Upper lobe of left lung (tissue), 6 donors: Measurements from ENCODE around the gene FBXW8. TPM values are rescaled to one million over a fixed set of nuclear protein-coding genes. Genes with fewer than 3 reads are reported as not detected.

Experiments
- ATAC-seq, 2 donors: fragments of 200-7000 bp; cut with Tn5 transposase; one replicate each; pipeline ENCODE4 v1.9.1; 2022; ENCODE audit warnings: mild to moderate bottlenecking in 2 of 2, moderate library complexity in 2 of 2; ENCODE audit not compliant: low FRiP score in 2 of 2
- DNase-seq, 2 donors: peaks; one replicate each; pipeline ENCODE4 v3.0.0-alpha.2; 2019 to 2020
- H3K27ac ChIP-seq, 4 donors: fragments of 200-600 bp; sonication (generic); one replicate each; pipeline ENCODE4 v1.5.1; 2016 to 2019
- H3K27me3 ChIP-seq, 4 donors: fragments of 200-600 bp; sonication (generic); one replicate each; pipeline ENCODE4 v1.5.1; 2017 to 2019
- H3K36me3 ChIP-seq, 4 donors: fragments of 200-600 bp; sonication (generic); one replicate each; pipeline ENCODE4 v1.5.1; 2016 to 2019
- H3K4me1 ChIP-seq, 4 donors: fragments of 200-600 bp; sonication (generic); one replicate each; pipeline ENCODE4 v1.5.1; 2018 to 2019
- H3K4me3 ChIP-seq, 4 donors: fragments of 200-600 bp; sonication (generic); one replicate each; pipeline ENCODE4 v1.5.1; 2017 to 2019; ENCODE audit warnings: mild to moderate bottlenecking in 2 of 4, moderate library complexity in 1 of 4
- H3K9me3 ChIP-seq, 4 donors: fragments of 200-600 bp; sonication (generic); one replicate each; pipeline ENCODE4 v1.5.1; 2018 to 2019
- EP300 ChIP-seq, 4 donors: sonication (generic); formaldehyde crosslinking; IDR thresholded peaks; one replicate each; pipeline ENCODE4 v1.5.1; 2017; ENCODE audit warnings: antibody characterized with exemption in 4 of 4, control low read depth in 2 of 4
- POLR2A ChIP-seq, 4 donors: fragments of 450-650 bp; IDR thresholded peaks; one replicate each; pipeline ENCODE4 v1.5.1; 2016 to 2017; ENCODE audit warnings: antibody characterized with exemption in 4 of 4, mild to moderate bottlenecking in 2 of 4
- POLR2AphosphoS5 ChIP-seq, 2 donors: sonication (generic); formaldehyde crosslinking; IDR thresholded peaks; one replicate each; pipeline ENCODE4 v1.5.1; 2017; ENCODE audit warnings: antibody characterized with exemption in 2 of 2
- WGBS, 2 donors: methylation state at CpG; one replicate each; pipeline ENCODE4 v1.1.5; 2017 to 2018; 5-methylcytosine and 5-hydroxymethylcytosine counted together
- total RNA-seq, 6 donors: library from RNA; depleted of rRNA in 4 of 6; stranded (reverse); fragments of >200 nt in 4 of 6; gene quantifications; one replicate each; pipeline versions ENCODE4 v1.1.0 to v1.2.1, GENCODE V29; 2016 to 2021
- TF ChIP-seq, protein P1 (sequence below), 6 experiments: fragments of 450-650 bp in 4 of 6; fragments of 200-600 bp in 2 of 6; sonication (generic) in 2 of 6; IDR thresholded peaks; one replicate each; pipeline ENCODE4 v1.5.1; 2016 to 2019; ENCODE audit warnings: antibody characterized with exemption in 6 of 6
- donor health status: DM: no; HTN: no; CAD: no; lungs with moderate emphysema.
- donor health status: DM: no; HTN: yes; CAD: no; lungs with severe emphysema.

FBXW8 gene
- total RNA-seq, 6 donors from 2014 or later, result 14.7 to 52.4 (median 18.6) TPM

DNA sequence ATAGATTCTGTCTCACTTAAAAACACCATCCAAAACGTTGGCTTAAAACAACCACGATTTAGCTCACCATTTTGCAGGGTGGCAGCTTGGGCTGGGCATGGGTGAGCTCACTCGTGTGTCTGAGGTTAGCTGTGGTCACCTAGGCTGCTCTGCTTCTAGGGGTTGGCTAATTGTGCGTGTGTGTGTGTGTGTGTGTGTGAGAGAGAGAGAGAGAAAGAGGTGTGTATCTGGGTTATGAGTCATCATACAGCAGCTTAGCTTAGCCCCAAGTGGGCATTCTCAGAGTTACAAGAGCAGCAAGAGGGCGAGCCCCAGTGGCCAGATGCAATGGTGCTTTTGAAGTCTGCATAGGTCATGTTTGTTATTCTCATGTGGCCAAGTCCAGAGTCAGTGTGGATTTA is 6.0 kb downstream of the FBXW8 start:
- 63 to 72% methylated on average over 5 of the region's 5 CpGs for WGBS, 2 donors
- TF ChIP-seq EP300 (IDR thresholded peaks at IDR 0.05), result no peak
- TF ChIP-seq POLR2AphosphoS5 (IDR thresholded peaks at IDR 0.05), result peak in 1 of 2 donors; percentile 43
- TF ChIP-seq, protein P1, sequence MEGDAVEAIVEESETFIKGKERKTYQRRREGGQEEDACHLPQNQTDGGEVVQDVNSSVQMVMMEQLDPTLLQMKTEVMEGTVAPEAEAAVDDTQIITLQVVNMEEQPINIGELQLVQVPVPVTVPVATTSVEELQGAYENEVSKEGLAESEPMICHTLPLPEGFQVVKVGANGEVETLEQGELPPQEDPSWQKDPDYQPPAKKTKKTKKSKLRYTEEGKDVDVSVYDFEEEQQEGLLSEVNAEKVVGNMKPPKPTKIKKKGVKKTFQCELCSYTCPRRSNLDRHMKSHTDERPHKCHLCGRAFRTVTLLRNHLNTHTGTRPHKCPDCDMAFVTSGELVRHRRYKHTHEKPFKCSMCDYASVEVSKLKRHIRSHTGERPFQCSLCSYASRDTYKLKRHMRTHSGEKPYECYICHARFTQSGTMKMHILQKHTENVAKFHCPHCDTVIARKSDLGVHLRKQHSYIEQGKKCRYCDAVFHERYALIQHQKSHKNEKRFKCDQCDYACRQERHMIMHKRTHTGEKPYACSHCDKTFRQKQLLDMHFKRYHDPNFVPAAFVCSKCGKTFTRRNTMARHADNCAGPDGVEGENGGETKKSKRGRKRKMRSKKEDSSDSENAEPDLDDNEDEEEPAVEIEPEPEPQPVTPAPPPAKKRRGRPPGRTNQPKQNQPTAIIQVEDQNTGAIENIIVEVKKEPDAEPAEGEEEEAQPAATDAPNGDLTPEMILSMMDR (IDR thresholded peaks at IDR 0.05), result peak in 3 of 6 experiments; percentile 35 to 51 (median 50)
- ATAC-seq (peak; percentile 64 to 89), DNase-seq (peak in 1 of 2 donors; percentile 86)
- H3K36me3 ChIP-seq, result no peaks in the 10 kb centered on the region
- H3K4me1 ChIP-seq, result peaks cover 11 to 44% (median 31%) of the 10 kb centered on the region in 4 donors
- H3K9me3 ChIP-seq, result no peaks in the 10 kb centered on the region
- H3K4me3 ChIP-seq, result no peak overlapping the region
- no peaks in the 10 kb centered on the region for H3K27me3 ChIP-seq
- peak overlapping the region in 2 of 4 donors; percentile 44 to 68 for H3K27ac ChIP-seq

DNA sequence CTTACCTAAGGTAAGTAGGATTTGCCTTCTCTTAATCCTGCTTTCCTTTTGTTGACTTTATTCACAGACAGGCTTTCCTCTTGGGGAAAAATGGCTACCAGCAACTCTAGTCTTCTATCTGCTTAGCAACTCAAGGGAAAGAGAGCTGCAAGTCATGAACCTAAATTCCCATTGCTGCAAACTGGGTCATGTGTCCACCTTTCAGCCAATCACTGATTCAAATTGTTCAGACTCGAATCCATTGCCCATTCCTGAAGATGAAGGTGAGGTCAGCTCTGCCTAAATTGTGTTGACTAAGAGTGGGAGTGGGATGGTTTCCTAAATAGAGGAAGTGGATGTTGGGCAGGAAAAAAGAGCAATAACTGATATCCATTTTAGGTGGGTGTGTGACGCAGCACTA is 7.7 kb downstream of the FBXW8 start:
- peaks cover 6 to 38% (median 24%) of the 10 kb centered on the region in 4 donors for H3K4me1 ChIP-seq

DNA sequence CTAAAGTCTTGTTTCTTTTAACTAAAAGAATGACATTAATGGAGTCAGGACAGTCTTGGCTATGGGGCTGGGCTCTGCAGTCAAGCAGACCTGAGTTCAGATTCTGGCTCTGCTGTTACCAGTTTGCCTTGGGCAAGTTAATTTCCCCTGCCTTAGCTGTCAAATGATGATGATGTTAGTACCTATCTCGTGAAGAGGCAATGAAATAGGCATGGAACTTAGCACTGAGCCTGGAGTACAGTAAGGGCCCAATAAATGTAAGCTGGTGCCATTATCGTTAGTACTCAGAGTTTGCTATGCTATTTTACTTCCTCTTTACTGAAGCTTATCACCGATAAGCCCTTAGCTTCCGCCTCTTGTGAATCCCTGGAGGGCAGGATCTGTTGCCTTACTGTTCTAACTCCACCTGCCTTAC is 8.5 kb downstream of the FBXW8 start:
- Histone ChIP-seq H3K4me1 (peaks cover 6 to 38% (median 24%) of the 10 kb centered on the region in 4 donors), H3K27me3 (no peaks in the 10 kb centered on the region), H3K27ac (peak overlapping the region in 1 of 4 donors; percentile 35), H3K9me3 (no peaks in the 10 kb centered on the region), H3K36me3 (no peaks in the 10 kb centered on the region), H3K4me3 (no peak overlapping the region)
- ATAC-seq (peak in 1 of 2 donors; percentile 11), DNase-seq (peak in 1 of 2 donors; percentile 40)
- 19 to 38% methylated on average over 4 of the region's 4 CpGs for WGBS, 2 donors
- TF ChIP-seq POLR2AphosphoS5 (IDR thresholded peaks at IDR 0.05) (no peak), POLR2A (IDR thresholded peaks at IDR 0.05) (no peak), EP300 (IDR thresholded peaks at IDR 0.05) (no peak)
- TF ChIP-seq, protein P1 (IDR thresholded peaks at IDR 0.05), result no peak

More for the DNA sequence above, 7.7 kb downstream of the FBXW8 start:
- no peak overlapping the region for H3K27ac ChIP-seq
- no peak overlapping the region for H3K4me3 ChIP-seq
- DNase-seq (no peak), ATAC-seq (no peak)
- no peaks in the 10 kb centered on the region for H3K9me3 ChIP-seq
- TF ChIP-seq POLR2A (IDR thresholded peaks at IDR 0.05) (no peak), EP300 (IDR thresholded peaks at IDR 0.05) (no peak), POLR2AphosphoS5 (IDR thresholded peaks at IDR 0.05) (no peak)
- TF ChIP-seq, protein P1 (IDR thresholded peaks at IDR 0.05), result no peak
- H3K27me3 ChIP-seq, result no peaks in the 10 kb centered on the region
- H3K36me3 ChIP-seq, result no peaks in the 10 kb centered on the region
- WGBS, 2 donors, result 88 to 89% methylated on average over 2 of the region's 2 CpGs

DNA sequence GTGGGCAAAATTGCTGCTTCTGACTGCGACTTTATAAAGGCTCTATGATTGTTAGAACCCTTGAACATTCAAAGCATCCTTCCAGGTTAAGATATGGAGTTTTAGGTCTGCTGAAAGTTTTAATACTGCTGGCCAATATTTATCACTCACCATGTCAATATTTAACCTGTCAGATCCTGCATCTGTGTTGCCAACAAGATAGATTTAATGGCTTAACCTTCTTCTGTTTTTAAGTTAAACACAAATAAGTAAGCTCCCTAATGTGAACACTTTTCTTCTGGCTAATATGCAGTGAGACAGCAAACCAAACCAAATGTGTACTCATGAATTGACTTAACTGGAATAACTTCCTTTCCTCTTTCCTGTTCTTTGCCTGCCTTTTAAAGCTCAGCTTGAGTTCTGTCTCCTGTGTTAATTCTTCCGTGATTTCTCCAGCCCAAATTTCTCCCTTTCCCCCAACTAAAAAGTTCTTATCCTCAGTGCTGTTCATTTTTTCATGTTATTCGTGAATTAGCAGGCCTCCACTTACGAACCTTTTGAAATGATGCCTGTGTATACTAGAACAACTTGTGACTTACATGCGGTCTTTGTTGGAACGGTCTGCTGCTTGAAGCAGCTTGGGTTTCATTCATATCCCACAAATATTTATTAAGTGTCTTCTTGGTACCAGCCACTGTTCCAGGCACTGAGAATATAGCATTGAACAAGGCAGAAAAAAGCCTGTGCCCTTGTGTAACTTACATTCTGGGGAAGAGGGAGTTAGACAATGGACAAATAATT is 9.1 kb downstream of the FBXW8 start:
- peak in 1 of 2 donors; percentile 26 for DNase-seq
- no peaks in the 10 kb centered on the region for H3K9me3 ChIP-seq
- H3K27ac ChIP-seq, result peak overlapping the region in 3 of 4 donors; percentile 6 to 35 (median 19)
- no peak for ATAC-seq
- no peaks in the 10 kb centered on the region for H3K27me3 ChIP-seq
- H3K4me1 ChIP-seq, result peaks cover 6 to 38% (median 26%) of the 10 kb centered on the region in 4 donors
- H3K4me3 ChIP-seq, result no peak overlapping the region
- no peaks in the 10 kb centered on the region for H3K36me3 ChIP-seq
- WGBS, 2 donors, result 44 to 64% methylated on average over 6 of the region's 6 CpGs
- TF ChIP-seq POLR2AphosphoS5 (IDR thresholded peaks at IDR 0.05), result no peak
- no peak for TF ChIP-seq EP300 (IDR thresholded peaks at IDR 0.05)
- TF ChIP-seq POLR2A (IDR thresholded peaks at IDR 0.05), result no peak
- TF ChIP-seq, protein P1 (IDR thresholded peaks at IDR 0.05), result no peak
